GM18498 (cell line): Measurements from ENCODE around the gene NOC4L.

Experiments
- ATAC-seq: cut with Tn5 transposase; IDR thresholded peaks from one replicate; pipeline ENCODE4 v1.9.1; 2021; ENCODE audit warnings: mild to moderate bottlenecking, moderate library complexity; ENCODE audit not compliant: unreplicated experiment

The NOC4L gene

DNA sequence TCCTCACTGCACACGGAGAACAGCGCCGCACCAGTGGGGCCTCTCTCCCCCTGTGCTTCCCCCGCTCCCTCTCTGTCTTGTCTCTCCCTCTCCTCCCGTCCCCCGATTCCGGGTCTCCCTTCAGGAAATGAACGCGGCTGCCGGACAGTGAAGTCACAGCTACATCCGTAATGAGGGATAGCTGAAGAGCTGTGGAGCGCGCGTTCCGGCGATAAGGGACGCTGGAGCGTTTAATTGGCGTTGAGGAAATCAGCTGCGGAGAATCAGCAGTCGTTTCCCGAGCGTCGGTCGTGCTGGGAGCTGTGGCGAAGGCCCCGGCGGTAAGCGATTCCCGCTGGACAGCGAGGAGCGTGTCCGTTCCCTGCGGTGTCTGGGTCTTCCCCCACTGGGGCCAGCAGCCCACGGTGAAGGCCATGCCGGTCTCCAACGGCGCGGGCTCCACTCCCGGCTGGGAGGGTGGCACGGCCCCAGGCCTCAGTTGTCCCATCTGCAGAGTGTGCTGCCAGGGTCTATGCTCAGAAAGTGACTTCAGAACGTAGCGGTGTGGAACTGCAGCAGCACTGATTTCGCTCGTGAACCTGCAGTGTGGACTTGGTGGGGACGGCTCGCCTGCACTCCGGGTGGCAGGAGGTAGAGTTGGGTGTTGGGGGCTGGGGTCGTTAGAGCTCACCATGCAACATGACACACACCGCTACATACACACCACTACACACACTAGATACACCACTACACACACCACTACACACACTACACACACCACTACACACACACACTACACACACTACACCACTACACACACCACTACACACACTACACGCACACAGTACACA lies 10.9 kb downstream of the NOC4L start:
- no peak for ATAC-seq

DNA sequence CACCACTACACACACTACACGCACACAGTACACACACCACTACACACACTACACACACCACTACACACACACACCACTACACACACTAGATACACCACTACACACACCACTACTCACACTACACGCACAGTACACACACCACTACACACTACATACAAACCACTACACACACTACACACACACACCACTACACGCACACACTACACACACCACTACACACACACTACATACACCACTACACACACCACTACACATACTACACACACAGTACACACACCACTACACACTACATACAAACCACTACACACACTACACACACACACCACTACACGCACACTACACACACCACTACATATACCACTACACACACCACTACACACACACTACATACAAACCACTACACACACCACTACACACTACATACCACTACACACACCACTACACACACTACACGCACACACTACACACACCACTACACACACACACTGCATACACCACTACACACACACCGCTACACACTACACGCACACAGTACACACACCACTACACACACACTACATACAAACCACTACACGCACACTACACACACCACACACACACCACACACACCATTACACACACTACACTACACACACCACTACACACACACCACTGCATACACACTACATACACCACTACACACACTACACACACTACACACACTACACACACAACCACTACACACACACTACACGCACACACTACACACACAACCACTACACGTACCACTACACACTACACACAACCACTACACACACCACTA lies 11.7 kb downstream of the NOC4L start:
- ATAC-seq = no peak

DNA sequence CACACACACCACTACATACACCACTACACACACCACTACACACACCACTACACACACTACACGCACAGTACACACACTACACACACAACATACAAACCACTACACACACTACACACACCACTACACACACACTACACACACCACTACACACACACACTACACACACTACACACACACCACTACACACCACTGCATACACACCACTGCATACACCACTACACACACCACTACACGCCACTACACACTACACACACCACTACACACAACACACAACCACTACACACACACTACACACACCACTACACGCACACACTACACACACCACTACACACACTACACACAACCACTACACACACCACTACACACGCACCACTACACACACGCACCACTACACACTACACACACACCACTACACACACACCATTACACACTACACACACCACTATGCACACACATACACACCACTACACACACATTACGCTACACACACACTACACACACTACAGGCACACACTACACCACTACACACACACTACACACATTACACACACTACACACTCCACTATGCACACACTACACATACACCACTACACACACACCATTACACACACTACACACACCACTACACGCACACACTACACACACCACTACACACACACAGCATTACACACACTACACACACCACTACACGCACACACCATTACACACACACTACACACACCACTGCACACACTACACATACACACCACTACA lies 12.5 kb downstream of the NOC4L start:
- no peak for ATAC-seq

DNA sequence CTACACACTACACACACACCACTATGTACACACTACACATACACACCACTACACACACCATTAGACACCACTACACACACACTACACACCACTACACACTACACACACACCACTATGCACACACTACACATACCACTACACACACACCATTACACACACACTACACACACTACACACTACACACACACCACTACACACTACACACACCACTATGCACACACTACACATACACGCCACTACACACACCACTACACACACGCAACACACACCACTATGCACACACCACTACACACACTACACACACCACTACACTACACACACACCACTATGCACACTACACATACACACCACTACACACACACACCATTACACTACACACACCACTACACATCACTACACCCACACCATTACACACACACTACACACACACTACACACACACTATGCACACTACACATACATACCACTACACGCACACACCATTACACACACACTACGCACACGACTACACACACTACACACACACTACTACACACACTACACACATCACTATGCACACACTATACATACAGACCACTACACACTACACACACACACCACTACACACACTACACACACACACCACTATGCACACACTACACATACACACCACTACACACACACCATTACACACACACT lies 13.6 kb downstream of the NOC4L start:
- ATAC-seq = no peak

DNA sequence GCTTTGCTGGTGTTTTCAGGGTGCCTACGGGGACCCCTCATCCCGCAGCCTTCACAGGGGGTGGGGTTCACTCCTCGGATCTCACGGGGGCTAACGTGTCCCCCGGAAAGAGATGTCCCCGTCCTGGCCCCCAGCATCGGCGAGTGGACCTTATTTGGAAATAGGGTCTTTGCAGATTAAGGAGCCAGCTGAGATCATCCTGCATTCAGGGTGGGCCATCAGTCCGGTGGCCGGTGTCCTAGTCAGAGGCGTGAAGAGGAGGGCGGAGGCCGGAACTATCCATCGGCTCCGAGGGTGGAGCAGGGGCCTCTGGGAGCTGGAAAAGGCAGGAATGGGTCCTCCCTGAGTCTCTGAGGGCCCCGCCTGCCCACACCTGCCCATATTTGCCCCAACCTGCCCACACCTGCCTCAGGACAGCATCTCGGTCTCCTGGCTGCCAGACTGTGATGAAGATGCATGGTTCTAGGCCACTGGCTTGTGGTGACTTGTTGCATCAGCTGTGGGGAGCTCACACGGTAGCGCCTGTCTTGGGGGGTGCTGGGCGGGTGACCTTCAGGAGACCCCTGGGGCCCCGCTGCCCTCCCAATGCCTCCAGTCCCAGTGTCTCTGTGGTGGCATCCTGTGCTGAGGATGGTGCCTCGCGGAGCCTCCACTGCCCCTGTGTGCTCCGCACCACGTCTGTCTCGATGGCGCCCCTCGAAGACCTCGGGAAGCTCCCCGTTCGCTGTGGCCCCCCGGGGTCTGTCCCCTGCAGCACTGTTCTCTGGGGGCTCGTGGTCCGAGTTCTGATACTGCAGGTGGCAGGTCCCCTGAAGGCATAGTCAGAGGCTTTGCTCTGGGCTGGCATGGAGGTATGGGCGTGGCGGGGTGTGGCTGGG lies 14.7 kb downstream of the NOC4L start:
- no peak for ATAC-seq

DNA sequence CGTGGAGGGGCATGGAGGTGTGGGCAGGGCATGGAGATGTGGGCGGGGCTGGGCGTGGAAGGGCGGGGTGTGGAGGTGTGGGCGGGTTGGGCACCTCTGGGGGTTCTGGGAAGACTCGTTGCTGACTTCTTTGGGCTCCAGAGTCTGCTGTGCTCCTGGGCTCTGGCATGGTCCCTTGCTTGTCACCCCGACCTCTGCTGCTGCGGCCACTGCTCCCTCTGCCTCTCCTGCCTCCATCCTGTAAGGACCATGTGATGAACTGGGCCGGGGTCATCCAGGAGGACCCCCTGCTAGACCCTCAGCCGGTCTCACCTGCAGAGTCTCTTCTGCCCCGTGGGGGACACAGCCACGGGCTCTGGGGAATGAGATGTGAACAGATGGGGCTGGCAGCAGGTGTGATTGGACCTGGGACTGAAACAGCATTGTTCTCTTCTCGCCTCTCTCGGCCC lies 15.3 kb downstream of the NOC4L start:
- ATAC-seq = no peak

DNA sequence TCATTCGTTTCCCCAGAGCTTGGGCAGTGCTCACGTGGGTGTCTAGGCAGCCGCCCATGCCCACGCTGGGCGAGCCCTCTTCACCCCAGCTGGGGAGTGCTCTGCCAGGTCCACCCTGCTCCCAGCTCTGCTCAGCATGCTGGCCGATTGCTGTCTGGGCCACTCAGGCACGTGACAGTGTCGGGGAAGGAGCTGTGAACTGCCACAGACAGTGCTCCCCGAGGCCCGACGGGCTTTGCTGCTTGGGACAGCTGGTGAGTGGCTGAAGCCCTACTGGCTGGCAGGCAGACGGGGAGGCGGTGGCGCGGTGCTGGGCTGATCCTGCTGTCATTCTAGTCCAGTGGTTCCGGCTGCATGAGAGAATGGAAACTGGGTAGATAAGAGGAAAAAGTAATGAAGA lies 15.8 kb downstream of the NOC4L start:
- no peak for ATAC-seq

DNA sequence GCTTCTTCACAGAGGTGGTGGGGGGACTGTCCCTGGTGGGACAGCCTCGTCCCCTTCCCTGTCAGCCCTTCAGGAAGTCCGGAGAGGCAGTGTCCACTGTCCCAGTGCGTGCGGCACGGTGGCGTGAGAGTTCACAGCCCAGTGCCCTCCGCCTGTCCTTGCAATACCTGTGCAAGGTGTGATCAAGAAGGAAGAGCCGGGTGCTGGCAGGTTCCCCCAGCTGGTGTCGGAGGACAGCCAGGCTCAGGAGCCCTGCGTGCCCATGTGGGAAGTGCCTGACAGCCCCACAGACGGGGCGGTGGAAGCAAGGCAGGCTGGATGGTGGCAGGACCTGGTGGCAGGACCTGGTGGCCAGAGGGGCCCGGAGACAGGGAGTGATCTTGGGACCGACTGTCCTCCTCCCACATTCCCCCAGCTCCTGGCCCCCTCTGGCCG lies 16.4 kb downstream of the NOC4L start:
- ATAC-seq = no peak

DNA sequence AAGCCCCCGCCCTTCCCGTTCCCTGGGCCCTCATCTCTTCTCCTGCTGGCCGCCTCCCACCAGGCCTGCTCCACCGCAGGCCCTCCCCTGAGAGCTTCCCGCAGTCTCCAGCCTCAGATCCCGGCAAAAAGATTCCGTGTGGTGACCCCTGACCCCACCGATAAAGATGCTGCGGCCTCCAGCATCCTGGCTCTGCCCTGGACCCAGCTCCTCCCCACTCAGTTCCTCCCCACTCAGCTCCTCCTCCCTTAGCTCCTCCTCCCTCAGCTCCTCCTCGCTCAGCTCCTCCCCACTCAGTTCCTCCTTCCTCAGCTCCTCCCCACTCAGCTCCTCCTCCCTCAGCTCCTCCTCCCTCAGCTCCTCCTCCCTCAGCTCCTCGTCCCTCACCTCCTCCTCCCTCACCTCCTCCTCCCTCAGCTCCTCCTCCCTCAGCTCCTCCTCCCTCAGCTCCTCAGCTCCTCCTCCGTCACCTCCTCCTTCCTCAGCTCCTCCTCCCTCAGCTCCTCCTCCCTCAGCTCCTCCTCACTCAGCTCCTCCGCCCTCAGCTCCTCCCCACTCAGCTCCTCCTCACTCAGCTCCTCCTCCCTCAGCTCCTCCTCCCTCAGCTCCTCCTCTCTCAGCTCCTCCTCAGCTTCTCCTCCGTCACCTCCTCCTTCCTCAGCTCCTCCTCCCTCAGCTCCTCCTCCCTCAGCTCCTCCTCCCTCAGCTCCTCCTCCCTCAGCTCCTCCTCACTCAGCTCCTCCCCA lies 17.0 kb downstream of the NOC4L start:
- ATAC-seq = no peak

DNA sequence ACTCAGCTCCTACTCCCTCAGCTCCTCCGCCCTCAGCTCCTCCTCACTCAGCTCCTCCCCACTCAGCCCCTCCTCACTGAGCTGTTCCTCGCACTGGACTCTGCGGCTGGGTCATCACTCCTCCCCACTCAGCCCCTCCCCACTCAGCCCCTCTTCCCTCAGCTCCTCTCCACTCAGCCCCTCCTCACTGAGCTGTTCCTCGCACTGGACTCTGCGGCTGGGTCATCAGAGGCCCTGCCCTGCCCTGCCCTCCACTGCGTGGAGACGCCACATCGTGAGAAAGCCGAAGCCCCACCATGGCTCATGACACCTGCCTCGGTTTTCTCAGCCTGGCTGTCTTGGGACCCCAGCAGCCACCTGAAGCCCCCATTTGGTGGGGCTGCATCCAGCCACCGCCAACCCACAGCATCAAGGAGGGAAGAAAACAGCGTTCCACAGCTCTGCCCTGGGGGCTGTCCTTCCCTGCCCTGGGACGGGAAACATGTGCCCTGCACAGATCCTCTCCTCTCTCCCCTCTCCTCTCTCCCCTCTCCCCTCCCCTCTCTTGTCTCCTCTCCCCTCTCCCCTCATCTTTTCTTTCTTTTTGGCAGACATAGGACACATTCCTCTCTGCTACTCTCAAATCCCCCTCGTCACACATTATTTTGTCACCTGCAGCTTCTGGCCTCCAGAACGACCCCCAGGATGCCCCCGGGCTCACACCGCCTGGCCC lies 17.7 kb downstream of the NOC4L start:
- no peak for ATAC-seq

DNA sequence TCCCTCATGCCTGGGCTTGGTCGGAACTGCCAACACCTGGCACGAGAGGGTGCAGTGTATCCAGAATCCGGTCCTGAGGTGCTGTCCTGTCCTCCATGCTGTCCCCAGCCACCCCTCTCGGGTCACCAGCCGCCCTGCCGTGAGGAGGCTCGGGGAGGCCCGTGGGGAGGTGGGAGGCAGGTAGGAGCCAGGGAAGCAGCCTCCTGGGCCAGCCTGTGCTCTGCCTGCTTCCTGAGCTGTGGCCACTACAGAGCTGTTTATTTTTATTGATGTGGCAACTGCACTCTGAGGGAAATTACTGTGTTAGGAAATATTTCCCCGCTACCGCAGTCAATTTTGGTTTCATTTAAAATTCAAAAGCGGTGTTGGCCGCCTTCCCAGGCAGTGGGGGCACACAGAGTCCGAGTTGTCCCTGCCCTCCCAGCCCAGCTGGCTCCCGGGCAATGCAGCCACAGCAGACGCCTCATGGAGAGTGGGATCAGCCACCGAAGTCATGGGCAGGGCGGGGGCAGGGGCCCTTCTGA lies 18.3 kb downstream of the NOC4L start:
- ATAC-seq = no peak

DNA sequence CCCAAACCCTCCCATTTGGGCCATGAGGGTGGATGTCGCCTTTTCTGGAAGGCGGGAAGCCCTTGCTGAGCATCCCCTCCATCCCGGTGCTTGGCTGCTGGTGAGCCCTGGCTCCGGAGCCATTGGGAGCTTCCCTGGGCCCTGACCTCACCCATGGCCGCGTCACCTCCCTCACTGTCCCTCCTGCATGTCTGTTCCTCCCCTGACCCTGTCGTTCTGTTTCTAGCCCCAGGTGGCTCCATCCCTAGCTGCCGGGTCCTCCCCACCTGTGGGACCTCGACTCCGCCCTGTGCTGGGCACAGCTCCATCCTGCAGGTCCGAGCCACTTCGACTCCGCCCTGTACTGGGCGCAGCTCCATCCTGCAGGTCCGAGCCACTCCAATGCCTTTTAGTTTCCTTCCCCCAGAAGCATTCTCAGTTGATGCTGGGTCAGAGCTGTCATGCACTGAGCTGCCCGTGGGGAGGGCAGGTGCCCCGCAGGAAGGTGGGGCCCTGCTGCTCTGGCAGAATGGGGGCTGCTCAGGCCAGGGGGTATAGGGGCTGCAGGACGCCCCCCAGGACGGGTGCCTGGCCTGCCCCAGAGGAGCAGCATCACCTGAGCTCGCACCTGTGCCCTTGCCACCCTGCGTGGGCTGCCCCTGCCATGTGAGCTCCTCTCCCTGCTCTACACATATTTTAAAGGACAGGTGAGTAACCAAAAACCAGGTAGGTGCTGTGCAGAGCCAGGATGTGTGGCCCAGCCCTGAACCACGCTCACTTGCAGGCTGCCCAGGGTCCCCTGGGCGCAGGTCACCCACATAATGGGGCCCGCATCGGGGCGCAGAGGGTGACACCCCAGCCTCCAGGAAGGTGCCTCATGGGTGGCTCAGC lies 19.0 kb downstream of the NOC4L start:
- ATAC-seq = no peak

DNA sequence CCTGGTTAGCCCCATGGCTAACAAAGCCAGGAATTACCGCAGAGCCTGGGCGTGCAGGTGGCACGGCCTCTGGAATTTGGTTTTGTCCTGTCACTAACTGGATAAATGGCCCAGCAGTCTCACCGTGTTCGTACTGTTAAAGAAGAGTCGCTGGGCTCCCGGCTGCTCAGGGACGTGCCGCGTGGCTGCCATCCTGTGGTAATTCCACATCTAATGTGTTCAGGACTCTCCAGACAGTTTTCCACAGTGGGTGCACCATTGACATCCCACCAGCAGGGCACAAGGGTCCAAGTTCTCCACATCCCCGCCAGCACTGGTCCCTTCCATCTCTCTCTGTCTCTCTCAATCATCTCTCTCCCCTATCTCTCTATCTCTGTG lies 19.6 kb downstream of the NOC4L start:
- ATAC-seq = no peak

DNA sequence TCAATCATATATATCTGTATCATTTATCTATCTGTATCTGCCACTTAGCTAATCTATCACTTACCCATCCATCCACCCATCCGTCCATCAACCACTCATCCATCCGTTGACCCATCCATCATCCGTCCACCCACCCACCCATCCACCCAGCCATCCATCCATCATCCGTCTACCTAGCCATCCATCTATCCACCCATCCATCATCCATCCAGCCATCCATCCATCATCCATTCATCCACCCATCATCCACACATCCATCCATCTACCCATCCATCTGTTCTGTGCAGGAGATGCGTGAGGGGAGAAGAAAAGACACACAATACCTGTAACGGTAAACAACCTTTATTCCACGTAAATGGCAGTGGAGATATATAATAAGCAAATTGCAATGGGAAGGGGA lies 20.2 kb downstream of the NOC4L start:
- ATAC-seq = no peak

DNA sequence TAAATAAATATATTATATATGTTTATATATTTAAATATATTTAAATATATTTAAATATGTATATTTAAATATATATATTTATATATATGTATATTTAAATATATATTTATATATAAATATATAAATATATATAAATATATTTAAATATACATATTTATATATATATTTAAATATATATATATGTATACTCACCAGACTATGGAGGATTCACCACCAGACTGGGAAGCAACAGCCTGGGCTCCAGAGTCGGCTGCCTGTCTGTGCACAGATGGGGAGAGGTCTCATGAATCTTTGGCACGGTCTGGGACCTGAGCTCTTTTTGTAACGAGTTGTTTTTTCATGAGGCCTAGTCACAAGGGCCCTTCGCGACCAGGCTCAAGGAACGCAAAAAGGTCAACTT lies 21.3 kb downstream of the NOC4L start:
- ATAC-seq = no peak

DNA sequence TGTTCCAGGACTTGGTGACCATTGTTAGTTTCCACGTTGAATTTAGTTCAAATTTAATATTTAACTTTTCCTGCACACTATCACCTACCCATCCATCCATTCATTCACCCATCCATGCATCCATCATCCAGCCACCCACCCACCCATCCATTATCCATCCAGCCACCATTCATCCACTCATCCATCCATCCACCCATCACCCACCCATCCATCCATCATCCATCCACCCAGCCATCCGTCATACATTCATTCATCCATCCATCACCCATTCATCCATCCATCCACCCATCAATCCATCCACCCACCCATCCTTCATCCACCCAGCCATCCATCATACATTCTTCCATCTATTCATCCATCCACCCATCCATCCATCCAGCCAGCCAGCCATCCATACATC lies 21.8 kb downstream of the NOC4L start:
- ATAC-seq = no peak

DNA sequence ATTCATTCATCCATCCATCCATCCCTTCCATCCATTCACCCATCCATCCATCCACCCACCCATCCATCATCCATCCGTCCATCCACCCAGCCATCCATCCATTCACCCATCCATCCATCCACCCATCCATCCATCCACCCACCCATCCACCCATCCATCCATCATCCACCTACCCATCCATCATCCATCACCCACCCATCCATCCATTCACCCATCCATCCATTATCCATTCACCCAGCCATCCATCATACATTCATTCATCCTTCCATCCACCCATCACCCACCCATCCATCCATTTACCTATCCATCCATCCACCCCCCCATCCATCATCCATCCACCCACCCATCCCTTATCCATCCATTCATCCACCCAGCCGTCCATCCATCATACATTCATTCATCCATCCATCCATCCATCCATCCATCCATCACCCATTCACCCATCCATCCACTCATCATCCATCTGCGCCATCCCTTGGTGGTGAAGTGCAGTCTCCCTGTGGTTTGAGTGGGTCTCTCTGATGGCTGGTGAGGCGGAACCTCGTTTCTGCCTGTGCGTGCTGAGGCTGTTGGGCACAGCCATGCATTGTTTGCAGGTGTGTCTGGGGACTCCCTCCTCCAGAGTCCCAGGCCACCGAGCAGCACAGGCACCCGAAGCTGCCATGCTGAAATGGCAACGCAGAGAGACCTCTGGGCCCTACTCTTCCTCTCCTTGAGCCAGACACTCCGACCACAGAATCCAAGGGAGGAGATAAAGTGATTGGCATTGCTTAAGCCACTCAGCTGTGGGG lies 22.7 kb downstream of the NOC4L start:
- ATAC-seq = no peak
